GM23338 (cell line): Measurements from ENCODE around the gene EMILIN3. TPM values are rescaled to one million over a fixed set of nuclear protein-coding genes. Genes with fewer than 3 reads are reported as not detected.

ENCODE experiments used
- ATAC-seq: fragments of 200-7000 bp; cut with Tn5 transposase; 3 replicates; pipeline ENCODE4 v1.9.1; 2020
- DNase-seq: peaks from one replicate; pipeline ENCODE4 v3.0.0-alpha.2; 2015; ENCODE audit warnings: low spot score
- H2AFZ ChIP-seq: fragments of 200-600 bp; sonication (generic); 2 replicates; pipeline ENCODE4 v1.8.0; 2016; ENCODE audit warnings: antibody characterized with exemption, mild to moderate bottlenecking, moderate library complexity
- H3F3A ChIP-seq: fragments of 200-600 bp; sonication (generic); replicated peaks from 2 replicates; pipeline ENCODE4 v1.8.0; 2017; ENCODE audit warnings: antibody characterized with exemption, mixed run types, low read depth
- H3K27ac ChIP-seq: fragments of 200-600 bp; sonication (generic); 2 replicates; pipeline ENCODE4 v1.6.1; 2016; ENCODE audit warnings: low read depth
- H3K27me3 ChIP-seq: fragments of 200-600 bp; sonication (generic); 2 replicates; pipeline ENCODE4 v1.8.0; 2016; ENCODE audit warnings: mild to moderate bottlenecking, mixed run types, moderate library complexity; ENCODE audit not compliant: insufficient read depth
- H3K36me3 ChIP-seq: fragments of 200-600 bp; sonication (generic); 2 replicates; pipeline ENCODE4 v1.8.0; 2016; ENCODE audit warnings: mild to moderate bottlenecking; ENCODE audit not compliant: insufficient read depth
- H3K4me1 ChIP-seq: fragments of 200-600 bp; sonication (generic); 2 replicates; pipeline ENCODE4 v1.8.0; 2016; ENCODE audit warnings: mild to moderate bottlenecking, moderate library complexity; ENCODE audit not compliant: insufficient read depth
- H3K4me2 ChIP-seq: fragments of 200-600 bp; sonication (generic); 2 replicates; pipeline ENCODE4 v1.7.1; 2017; ENCODE audit warnings: mixed run types
- H3K4me3 ChIP-seq: fragments of 200-600 bp; sonication (generic); 2 replicates; pipeline ENCODE4 v1.6.1; 2016; ENCODE audit warnings: mixed run types
- H3K79me2 ChIP-seq: fragments of 200-600 bp; sonication (generic); replicated peaks from 2 replicates; pipeline ENCODE4 v1.8.0; 2017; ENCODE audit warnings: mild to moderate bottlenecking; ENCODE audit not compliant: insufficient read depth
- H3K9me2 ChIP-seq: fragments of 200-600 bp; sonication (generic); 2 replicates; pipeline ENCODE4 v1.8.0; 2017; ENCODE audit not compliant: insufficient read depth
- H4K20me1 ChIP-seq: fragments of 200-600 bp; sonication (generic); replicated peaks from 2 replicates; pipeline ENCODE4 v1.8.0; 2017; ENCODE audit warnings: mild to moderate bottlenecking; ENCODE audit not compliant: insufficient read depth
- H3K27ac Mint-ChIP-seq: 2 replicates; pipeline ENCODE4 v1.8.0; 2020; ENCODE audit warnings: inconsistent platforms, mild to moderate bottlenecking, moderate library complexity, mixed read lengths
- H3K27me3 Mint-ChIP-seq: 3 replicates; pipeline ENCODE4 v1.8.0; 2022; ENCODE audit warnings: low read depth, mild to moderate bottlenecking, moderate library complexity, mixed read lengths, inconsistent platforms; ENCODE audit not compliant: insufficient read depth, poor library complexity
- H3K36me3 Mint-ChIP-seq: 3 replicates; pipeline ENCODE4 v1.8.0; 2021; ENCODE audit warnings: low read depth, mild to moderate bottlenecking, inconsistent platforms, moderate library complexity, mixed read lengths
- H3K4me1 Mint-ChIP-seq: 3 replicates; pipeline ENCODE4 v1.8.0; 2020; ENCODE audit warnings: mild to moderate bottlenecking, inconsistent platforms, mixed read lengths
- H3K4me3 Mint-ChIP-seq: 3 replicates; pipeline ENCODE4 v1.8.0; 2021; ENCODE audit warnings: moderate library complexity, mild to moderate bottlenecking, inconsistent platforms, mixed read lengths
- H3K9me3 Mint-ChIP-seq: 3 replicates; pipeline ENCODE4 v1.8.0; 2020; ENCODE audit warnings: moderate library complexity, mild to moderate bottlenecking, inconsistent platforms, mixed read lengths
- CREB1 ChIP-seq: fragments of 250-450 bp; sonication (Bioruptor Pico); IDR thresholded peaks from 2 replicates; pipeline ENCODE4 v1.5.0; 2020; ENCODE audit warnings: low read depth, mild to moderate bottlenecking, moderate library complexity
- CTCF ChIP-seq, 2 experiments: fragments of 200-600 bp in 1 of 2; sonication (generic) in 1 of 2; conservative IDR thresholded peaks; 2 replicates each; pipeline versions ENCODE4 v1.5.1 to v1.6.1; 2016 to 2017; ENCODE audit warnings: antibody characterized with exemption in 2 of 2, low read depth in 2 of 2, mild to moderate bottlenecking in 2 of 2, moderate library complexity in 1 of 2
- ETS1 ChIP-seq: IDR thresholded peaks from 2 replicates; pipeline ENCODE4 v1.6.1; 2016; ENCODE audit warnings: antibody characterized with exemption
- EZH2 ChIP-seq: fragments of 200-600 bp; sonication (generic); IDR thresholded peaks from one replicate; pipeline ENCODE4 v1.8.0; 2017; ENCODE audit warnings: antibody characterized with exemption, mild to moderate bottlenecking, low read depth; ENCODE audit not compliant: unreplicated experiment
- EZH2phosphoT487 ChIP-seq: fragments of 200-600 bp; sonication (generic); IDR thresholded peaks from one replicate; pipeline ENCODE4 v1.8.1; 2018; ENCODE audit warnings: antibody characterized with exemption; ENCODE audit not compliant: unreplicated experiment
- JUNB ChIP-seq: IDR thresholded peaks from one replicate; pipeline ENCODE4 v1.6.1; 2016; ENCODE audit warnings: antibody characterized with exemption; ENCODE audit not compliant: unreplicated experiment
- NANOG ChIP-seq: IDR thresholded peaks from 2 replicates; pipeline ENCODE4 v1.6.1; 2016; ENCODE audit warnings: antibody characterized with exemption, borderline replicate concordance
- POLR2AphosphoS5 ChIP-seq: IDR thresholded peaks from 2 replicates; pipeline ENCODE4 v1.6.1; 2016; ENCODE audit warnings: antibody characterized with exemption, low read depth
- STAT1 ChIP-seq: IDR thresholded peaks from one replicate; pipeline ENCODE4 v1.6.1; 2016; ENCODE audit warnings: antibody characterized with exemption; ENCODE audit not compliant: unreplicated experiment
- ZNF114 ChIP-seq: fragments of 250-450 bp; sonication (Bioruptor Pico); IDR thresholded peaks from 2 replicates; pipeline ENCODE4 v1.5.0; 2020; ENCODE audit warnings: mild to moderate bottlenecking, moderate library complexity
- ZNF331 ChIP-seq: fragments of 250-450 bp; sonication (Bioruptor Pico); IDR thresholded peaks from 2 replicates; pipeline ENCODE4 v1.5.0; 2020; ENCODE audit warnings: low read depth, mild to moderate bottlenecking, moderate library complexity
- polyA plus RNA-seq: library from polyadenylated mRNA; unstranded; fragments of >200 nt; fragmentation: Nextera tagmentation; extraction: Ambion mirVana; gene quantifications from 2 replicates; pipeline ENCODE4 v1.2.1, GENCODE V29; 2016
- total RNA-seq: library from RNA; depleted of rRNA; stranded (reverse); fragments of >200 nt; shearing (Covaris generic); gene quantifications from 2 replicates; pipeline ENCODE4 v1.2.3, GENCODE V29; 2014

Gene EMILIN3
- total and polyA plus RNA-seq, 2 experiments from 2014 or later = 0.53 to 6.6 TPM

- TF ChIP-seq ETS1 = no peak
- no peak for TF ChIP-seq STAT1
- no peak for TF ChIP-seq EZH2
- TF ChIP-seq CREB1 = no peak
- no peak for TF ChIP-seq NANOG
- no peak for TF ChIP-seq JUNB
- no peak for TF ChIP-seq EZH2phosphoT487
Observed at GRCh38 chr20:41377275-41377674, 10.7 kb upstream of the EMILIN3 start (continued).

GRCh38 chr20:41376349-41376748 lies 9.7 kb upstream of the EMILIN3 start:
- Histone ChIP-seq H3K4me2 (no peak overlapping the region), H3F3A (no peaks in the 10 kb centered on the region), H3K9me2 (no peaks in the 10 kb centered on the region), H3K27ac (no peak overlapping the region), H3K79me2 (no peaks in the 10 kb centered on the region), H3K36me3 (no peaks in the 10 kb centered on the region), H3K4me1 (no peaks in the 10 kb centered on the region), H4K20me1 (no peaks in the 10 kb centered on the region; the same call in 1 of the 2 replicates), H2AFZ (no peak overlapping the region), H3K27me3 (no peaks in the 10 kb centered on the region), H3K4me3 (no peak overlapping the region)
- no peak for ATAC-seq
- TF ChIP-seq ETS1 (no peak), NANOG (no peak), POLR2AphosphoS5 (no peak), EZH2phosphoT487 (no peak)
- no peak overlapping the region for H3K4me3 Mint-ChIP-seq
- peaks cover 15% of the 10 kb centered on the region for H3K9me3 Mint-ChIP-seq
- no peak for DNase-seq
- H3K36me3 Mint-ChIP-seq = peaks cover 7% of the 10 kb centered on the region
- peaks cover 4% of the 10 kb centered on the region; the same call in 2 of the 3 replicates for H3K4me1 Mint-ChIP-seq
- H3K27ac Mint-ChIP-seq = no peak overlapping the region
- peaks cover 8% of the 10 kb centered on the region for H3K27me3 Mint-ChIP-seq

GRCh38 chr20:41375846-41376245 lies 9.2 kb upstream of the EMILIN3 start:
- Mint-ChIP-seq H3K27ac (no peak overlapping the region), H3K36me3 (peaks cover 12% of the 10 kb centered on the region), H3K4me3 (no peak overlapping the region), H3K9me3 (peaks cover 20% of the 10 kb centered on the region), H3K27me3 (peaks cover 5% of the 10 kb centered on the region), H3K4me1 (peaks cover 4% of the 10 kb centered on the region; the same call in 2 of the 3 replicates)
- Histone ChIP-seq H2AFZ (no peak overlapping the region), H4K20me1 (no peaks in the 10 kb centered on the region; the same call in 1 of the 2 replicates), H3K36me3 (no peaks in the 10 kb centered on the region), H3K27me3 (no peaks in the 10 kb centered on the region), H3K4me3 (no peak overlapping the region), H3K4me2 (no peak overlapping the region), H3K9me2 (no peaks in the 10 kb centered on the region), H3K4me1 (no peaks in the 10 kb centered on the region), H3K27ac (no peak overlapping the region), H3F3A (no peaks in the 10 kb centered on the region), H3K79me2 (no peaks in the 10 kb centered on the region)
- ATAC-seq (no peak), DNase-seq (no peak)
- TF ChIP-seq JUNB (no peak), ETS1 (no peak), ZNF114 (CRISPR knock-in tag) (no peak), ZNF331 (no peak), STAT1 (no peak), NANOG (no peak), CTCF (conservative IDR thresholded peaks at IDR 0.05; ENCODE audit: low read depth in 2 of 2) (no peak), EZH2phosphoT487 (no peak), POLR2AphosphoS5 (no peak), CREB1 (no peak)
